ENCODE data around the gene ZMIZ1.

ZMIZ1 gene

GRCh38 chr10:79127151-79127961 is 58.6 kb downstream of the ZMIZ1 start:
- Histone ChIP-seq H3K9me3 (ENCODE audit: severe bottlenecking) (no peaks in the 10 kb centered on the region), H3K36me3 (peaks cover 6% of the 10 kb centered on the region), H3K27me3 (ENCODE audit: insufficient read depth, low read depth, severe bottlenecking) (no peaks in the 10 kb centered on the region), H3K27ac (peak overlapping the region; percentile 86), H3K4me3 (ENCODE audit: low read depth, low read length) (no peak overlapping the region)
- no peak for TF ChIP-seq CTCF (IDR thresholded peaks at IDR 0.05; ENCODE audit: low read depth, low read length)
- DNase-seq: peak; percentile 55

GRCh38 chr10:79128241-79128922 is 59.6 kb downstream of the ZMIZ1 start:
- H3K36me3 ChIP-seq: peaks cover 6% of the 10 kb centered on the region
- no peak overlapping the region for H3K4me3 ChIP-seq (ENCODE audit: low read depth, low read length)
- H3K27ac ChIP-seq: peak overlapping the region; percentile 86
- no peak for DNase-seq
- no peaks in the 10 kb centered on the region for H3K9me3 ChIP-seq (ENCODE audit: severe bottlenecking)
- no peak for TF ChIP-seq CTCF (IDR thresholded peaks at IDR 0.05; ENCODE audit: low read depth, low read length)
- no peaks in the 10 kb centered on the region for H3K27me3 ChIP-seq (ENCODE audit: insufficient read depth, low read depth, severe bottlenecking)

- Histone ChIP-seq H3K4me3 (ENCODE audit: low read depth, low read length) (no peak overlapping the region), H3K27ac (peak overlapping the region; percentile 58), H3K27me3 (ENCODE audit: insufficient read depth, low read depth, severe bottlenecking) (no peaks in the 10 kb centered on the region), H3K36me3 (peaks cover 5% of the 10 kb centered on the region), H3K9me3 (ENCODE audit: severe bottlenecking) (no peaks in the 10 kb centered on the region)
- DNase-seq: no peak
- no peak for TF ChIP-seq CTCF (IDR thresholded peaks at IDR 0.05; ENCODE audit: low read depth, low read length)
These were observed 60.1 kb downstream of the ZMIZ1 start for GRCh38 chr10:79128923-79129305.

- TF ChIP-seq CTCF (IDR thresholded peaks at IDR 0.05; ENCODE audit: low read depth, low read length): peak; percentile 15; the same call in 1 of the 2 replicates
- peak overlapping the region; percentile 58 for H3K27ac ChIP-seq
- H3K36me3 ChIP-seq: no peaks in the 10 kb centered on the region
- DNase-seq: peak; percentile 70
- H3K4me3 ChIP-seq (ENCODE audit: low read depth, low read length): no peak overlapping the region
- H3K27me3 ChIP-seq (ENCODE audit: insufficient read depth, low read depth, severe bottlenecking): no peaks in the 10 kb centered on the region
- H3K9me3 ChIP-seq (ENCODE audit: severe bottlenecking): no peaks in the 10 kb centered on the region
These were observed 60.7 kb downstream of the ZMIZ1 start for GRCh38 chr10:79129361-79129997.

- no peak for DNase-seq
- H3K9me3 ChIP-seq (ENCODE audit: severe bottlenecking): no peaks in the 10 kb centered on the region
- no peaks in the 10 kb centered on the region for H3K36me3 ChIP-seq
- peak overlapping the region; percentile 58; the same call in 1 of the 2 replicates for H3K27ac ChIP-seq
- TF ChIP-seq CTCF (IDR thresholded peaks at IDR 0.05; ENCODE audit: low read depth, low read length): no peak
- no peaks in the 10 kb centered on the region for H3K27me3 ChIP-seq (ENCODE audit: insufficient read depth, low read depth, severe bottlenecking)
- no peak overlapping the region for H3K4me3 ChIP-seq (ENCODE audit: low read depth, low read length)
These were observed 61.5 kb downstream of the ZMIZ1 start for GRCh38 chr10:79130255-79130654.

All from WERI-Rb-1 (cell line).